DND-41 (cell line): ENCODE results near the gene NIPSNAP2.

Experiments used
- ATAC-seq: fragments of 200-7000 bp; cut with Tn5 transposase; 3 replicates; pipeline ENCODE4 v1.9.1; 2021; ENCODE audit warnings: low read depth; ENCODE audit not compliant: insufficient read depth
- DNase-seq: peaks from one replicate; pipeline ENCODE4 v3.0.0-alpha.2; 2020
- H2AFZ ChIP-seq: 2 replicates; pipeline ENCODE4 v1.6.0; 2012; ENCODE audit warnings: low read depth, low read length
- H3K27ac ChIP-seq: 2 replicates; pipeline ENCODE4 v1.5.1; 2012; ENCODE audit warnings: low read length, inconsistent platforms
- H3K27me3 ChIP-seq: fragments of 200-600 bp; sonication (generic); 2 replicates; pipeline ENCODE4 v1.6.0; 2012; ENCODE audit warnings: low read length, mild to moderate bottlenecking, inconsistent platforms; ENCODE audit not compliant: insufficient read depth, poor library complexity
- H3K36me3 ChIP-seq: 2 replicates; pipeline ENCODE4 v1.5.1; 2012; ENCODE audit warnings: low read length, inconsistent platforms; ENCODE audit not compliant: insufficient read depth
- H3K4me1 ChIP-seq: 2 replicates; pipeline ENCODE4 v1.5.1; 2012; ENCODE audit warnings: mild to moderate bottlenecking, low read length; ENCODE audit not compliant: insufficient read depth
- H3K4me2 ChIP-seq: 2 replicates; pipeline ENCODE4 v1.6.0; 2012; ENCODE audit warnings: mild to moderate bottlenecking, moderate library complexity, low read length, inconsistent platforms; ENCODE audit not compliant: insufficient read depth
- H3K4me3 ChIP-seq, 2 experiments: fragments of 200-600 bp in 1 of 2; shearing (Covaris generic) in 1 of 2; 2 replicates each; pipeline ENCODE4 v1.5.1; 2012 to 2016; ENCODE audit warnings: inconsistent platforms in 2 of 2, low read length in 2 of 2, mild to moderate bottlenecking in 2 of 2, low read depth in 1 of 2, moderate library complexity in 1 of 2
- H3K79me2 ChIP-seq: 2 replicates; pipeline ENCODE4 v1.6.0; 2012; ENCODE audit warnings: low read length, inconsistent platforms; ENCODE audit not compliant: insufficient read depth
- H3K9ac ChIP-seq: 2 replicates; pipeline ENCODE4 v1.6.0; 2012; ENCODE audit warnings: low read depth, mild to moderate bottlenecking, inconsistent platforms, low read length, moderate library complexity
- H3K9me3 ChIP-seq: 2 replicates; pipeline ENCODE4 v1.5.1; 2012; ENCODE audit warnings: low read length, moderate library complexity, mild to moderate bottlenecking, inconsistent platforms; ENCODE audit not compliant: insufficient read depth, severe bottlenecking
- H4K20me1 ChIP-seq: 2 replicates; pipeline ENCODE4 v1.6.0; 2012; ENCODE audit warnings: low read length; ENCODE audit not compliant: insufficient read depth
- EZH2 ChIP-seq: IDR thresholded peaks from 3 replicates; pipeline ENCODE4 v1.6.1; 2012; ENCODE audit warnings: borderline replicate concordance, low read depth, mild to moderate bottlenecking, moderate library complexity, low read length, inconsistent platforms; ENCODE audit not compliant: severe bottlenecking
- TF ChIP-seq, protein P1 (sequence below): IDR thresholded peaks from 2 replicates; pipeline ENCODE4 v1.5.1; 2012; ENCODE audit warnings: borderline replicate concordance, low read length, moderate library complexity, mild to moderate bottlenecking; ENCODE audit not compliant: poor library complexity, severe bottlenecking; ENCODE audit errors: extremely low read depth

The NIPSNAP2 gene

DNA sequence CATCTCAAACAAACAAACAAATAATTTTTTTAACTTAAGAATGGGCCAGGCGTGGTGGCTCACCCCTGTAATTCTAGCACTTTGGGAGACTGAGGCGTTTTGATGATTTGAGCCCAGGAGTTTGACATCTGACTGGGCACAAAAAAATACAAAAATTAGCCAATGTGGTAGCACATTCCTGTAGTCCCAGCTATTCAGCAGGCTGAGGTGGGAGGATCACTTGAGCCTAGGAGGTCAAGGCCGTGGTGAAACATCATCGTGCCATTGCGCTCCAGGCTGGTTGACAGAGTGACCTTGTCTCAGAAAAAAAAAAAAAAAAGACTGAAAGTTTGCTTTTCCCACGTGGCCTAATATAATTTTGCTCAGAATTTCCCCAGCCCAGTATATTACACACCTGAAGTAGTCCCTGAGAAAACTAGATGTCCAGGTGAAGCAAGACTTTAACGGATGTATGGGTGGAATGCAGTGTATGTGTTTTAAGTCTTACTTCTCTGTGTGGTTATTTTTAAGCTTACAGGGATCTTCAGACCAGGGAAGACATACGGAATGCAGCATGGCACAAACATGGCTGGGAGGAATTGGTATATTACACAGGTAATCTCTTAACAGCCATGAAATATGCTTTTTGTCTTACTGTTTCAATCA lies 32.6 kb downstream of the NIPSNAP2 start:
- Histone ChIP-seq H3K4me2 (no peak overlapping the region), H3K4me3 (no peak overlapping the region), H4K20me1 (no peaks in the 10 kb centered on the region), H3K9me3 (no peaks in the 10 kb centered on the region), H3K79me2 (no peaks in the 10 kb centered on the region), H3K9ac (no peak overlapping the region), H3K4me1 (no peaks in the 10 kb centered on the region), H3K27me3 (no peaks in the 10 kb centered on the region), H3K36me3 (peaks cover 58% of the 10 kb centered on the region), H2AFZ (no peak overlapping the region), H3K27ac (no peak overlapping the region)
- no peak for TF ChIP-seq EZH2
- TF ChIP-seq, protein P1, sequence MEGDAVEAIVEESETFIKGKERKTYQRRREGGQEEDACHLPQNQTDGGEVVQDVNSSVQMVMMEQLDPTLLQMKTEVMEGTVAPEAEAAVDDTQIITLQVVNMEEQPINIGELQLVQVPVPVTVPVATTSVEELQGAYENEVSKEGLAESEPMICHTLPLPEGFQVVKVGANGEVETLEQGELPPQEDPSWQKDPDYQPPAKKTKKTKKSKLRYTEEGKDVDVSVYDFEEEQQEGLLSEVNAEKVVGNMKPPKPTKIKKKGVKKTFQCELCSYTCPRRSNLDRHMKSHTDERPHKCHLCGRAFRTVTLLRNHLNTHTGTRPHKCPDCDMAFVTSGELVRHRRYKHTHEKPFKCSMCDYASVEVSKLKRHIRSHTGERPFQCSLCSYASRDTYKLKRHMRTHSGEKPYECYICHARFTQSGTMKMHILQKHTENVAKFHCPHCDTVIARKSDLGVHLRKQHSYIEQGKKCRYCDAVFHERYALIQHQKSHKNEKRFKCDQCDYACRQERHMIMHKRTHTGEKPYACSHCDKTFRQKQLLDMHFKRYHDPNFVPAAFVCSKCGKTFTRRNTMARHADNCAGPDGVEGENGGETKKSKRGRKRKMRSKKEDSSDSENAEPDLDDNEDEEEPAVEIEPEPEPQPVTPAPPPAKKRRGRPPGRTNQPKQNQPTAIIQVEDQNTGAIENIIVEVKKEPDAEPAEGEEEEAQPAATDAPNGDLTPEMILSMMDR = no peak
- DNase-seq = no peak
- no peak for ATAC-seq

GRCh38 chr7:56003749-56004148 lies 39.4 kb downstream of the NIPSNAP2 start:
- no peak overlapping the region for H3K4me2 ChIP-seq
- no peak overlapping the region for H3K27ac ChIP-seq
- H3K79me2 ChIP-seq = no peaks in the 10 kb centered on the region
- ATAC-seq = no peak
- no peaks in the 10 kb centered on the region for H3K27me3 ChIP-seq
- H3K36me3 ChIP-seq = peaks cover 4% of the 10 kb centered on the region
- TF ChIP-seq, protein P1 = no peak
- no peak for TF ChIP-seq EZH2
- no peak for DNase-seq
- no peak overlapping the region for H2AFZ ChIP-seq
- no peaks in the 10 kb centered on the region for H4K20me1 ChIP-seq
- H3K9ac ChIP-seq = no peak overlapping the region
- no peaks in the 10 kb centered on the region for H3K4me1 ChIP-seq
- H3K4me3 ChIP-seq = no peak overlapping the region
- no peaks in the 10 kb centered on the region for H3K9me3 ChIP-seq

GRCh38 chr7:56007167-56007652 lies 42.8 kb downstream of the NIPSNAP2 start:
- no peak overlapping the region for H3K4me3 ChIP-seq

More at GRCh38 chr7:56007167-56007652, 42.8 kb downstream of the NIPSNAP2 start:
- H3K9me3 ChIP-seq = no peaks in the 10 kb centered on the region
- no peaks in the 10 kb centered on the region for H3K4me1 ChIP-seq
- H3K27ac ChIP-seq = no peak overlapping the region
- H4K20me1 ChIP-seq = no peaks in the 10 kb centered on the region
- no peak overlapping the region for H3K4me2 ChIP-seq
- peaks cover 15% of the 10 kb centered on the region for H3K36me3 ChIP-seq
- no peak overlapping the region for H3K9ac ChIP-seq
- H2AFZ ChIP-seq = no peak overlapping the region
- no peaks in the 10 kb centered on the region for H3K79me2 ChIP-seq
- ATAC-seq (no peak), DNase-seq (no peak)
- H3K27me3 ChIP-seq = no peaks in the 10 kb centered on the region
- TF ChIP-seq, protein P1 = no peak
- no peak for TF ChIP-seq EZH2
